H1 (cell line): ENCODE measurements around the gene SLC25A31. TPM values are rescaled to one million over a fixed set of nuclear protein-coding genes. Genes with fewer than 3 reads are reported as not detected.

Experiments
- CTCF ChIA-PET: fragments of 300-600 bp; sonication (Branson Sonifier 250); formaldehyde crosslinking; loops from one replicate; lab custom pipeline; 2021; ENCODE audit not compliant: partially characterized antibody; lab: Charles Lee
- POLR2A ChIA-PET: fragments of 300-600 bp; sonication (Branson Sonifier 250); formaldehyde crosslinking; loops from one replicate; lab custom pipeline; 2021; ENCODE audit warnings: inconsistent platforms; ENCODE audit not compliant: partially characterized antibody; lab: Charles Lee
- DNase-seq, 2 experiments: peaks; one replicate each; pipeline versions ENCODE4 v3.0.0 to v3.0.0-alpha.2; 2010 to 2022; ENCODE audit warnings: low spot score in 2 of 2, low read depth in 1 of 2, mixed read lengths in 1 of 2
- FAIRE-seq: peaks from 2 replicates; lab custom pipeline; 2011; peaks lifted over from hg19 to GRCh38; lab: Jason Lieb, UNC
- H2AFZ ChIP-seq: 2 replicates; pipeline ENCODE4 v1.8.1; 2012; ENCODE audit warnings: low read length, inconsistent platforms
- H2AK5ac ChIP-seq: 2 replicates; pipeline ENCODE4 v1.6.1; 2013; ENCODE audit warnings: low read depth, low read length
- H2BK120ac ChIP-seq: replicated peaks from 2 replicates; pipeline ENCODE3; 2013; ENCODE audit warnings: low read depth, low read length, inconsistent platforms
- H2BK12ac ChIP-seq: 2 replicates; pipeline ENCODE4 v1.6.1; 2013; ENCODE audit warnings: low read depth, low read length
- H2BK15ac ChIP-seq: 2 replicates; pipeline ENCODE4 v1.6.1; 2013; ENCODE audit warnings: low read length
- H2BK20ac ChIP-seq: 2 replicates; pipeline ENCODE4 v1.6.1; 2013; ENCODE audit warnings: low read length
- H2BK5ac ChIP-seq: 2 replicates; pipeline ENCODE4 v1.6.1; 2013; ENCODE audit warnings: low read depth, low read length
- H3K14ac ChIP-seq: 2 replicates; pipeline ENCODE4 v1.6.1; 2013; ENCODE audit warnings: inconsistent platforms; ENCODE audit not compliant: insufficient read length
- H3K18ac ChIP-seq: 2 replicates; pipeline ENCODE4 v1.6.1; 2013; ENCODE audit warnings: low read length; ENCODE audit errors: extremely low read depth
- H3K23ac ChIP-seq: 2 replicates; pipeline ENCODE4 v1.6.1; 2013; ENCODE audit warnings: inconsistent platforms; ENCODE audit not compliant: insufficient read length
- H3K23me2 ChIP-seq: 2 replicates; pipeline ENCODE4 v1.6.1; 2013; ENCODE audit warnings: low read depth, low read length
- H3K27ac ChIP-seq: 2 replicates; pipeline ENCODE4 v1.6.1; 2011; ENCODE audit warnings: low read depth, low read length, inconsistent platforms
- H3K27me3 ChIP-seq, 4 experiments: replicated peaks in 1 of 4; 1 replicate in 1 of 4; 2 replicates in 3 of 4; pipeline versions ENCODE4 v1.6.1 to v1.8.1; 2011 to 2013; ENCODE audit warnings: low read length in 3 of 4, mild to moderate bottlenecking in 3 of 4, inconsistent platforms in 2 of 4, mixed read lengths in 2 of 4, moderate library complexity in 1 of 4; ENCODE audit not compliant: control insufficient read depth in 3 of 4, insufficient read depth in 3 of 4; ENCODE audit errors: extremely low read depth in 1 of 4
- H3K36me3 ChIP-seq, 4 experiments: 2 replicates each; pipeline versions ENCODE4 v1.6.1 to v1.8.1; 2011 to 2013; ENCODE audit warnings: mild to moderate bottlenecking in 4 of 4, low read length in 3 of 4, moderate library complexity in 2 of 4, control low read depth in 1 of 4, inconsistent platforms in 1 of 4; ENCODE audit not compliant: insufficient read depth in 4 of 4, control insufficient read depth in 2 of 4
- H3K4ac ChIP-seq: replicated peaks from 2 replicates; pipeline ENCODE3; 2013; ENCODE audit warnings: low read length, low read depth, mixed read lengths, inconsistent platforms; ENCODE audit not compliant: insufficient read length
- H3K4me1 ChIP-seq, 4 experiments: replicated peaks in 1 of 4; 1 replicate in 1 of 4; 2 replicates in 3 of 4; pipeline versions ENCODE4 v1.6.1 to v1.8.1; 2011 to 2013; ENCODE audit warnings: low read length in 3 of 4, inconsistent platforms in 2 of 4, mixed read lengths in 1 of 4; ENCODE audit not compliant: insufficient read depth in 4 of 4, control insufficient read depth in 3 of 4
- H3K4me2 ChIP-seq, 2 experiments: 2 replicates each; pipeline versions ENCODE4 v1.6.1 to v1.8.1; 2011 to 2013; ENCODE audit warnings: low read depth in 2 of 2, low read length in 2 of 2, control low read depth in 1 of 2, inconsistent platforms in 1 of 2, mild to moderate bottlenecking in 1 of 2; ENCODE audit not compliant: insufficient read depth in 1 of 2
- H3K4me3 ChIP-seq, 4 experiments: fragments of 200-600, 300-600 bp in 1 of 4; sonication (generic), shearing (Covaris generic), sonication (Bioruptor Twin) in 1 of 4; 2 replicates each; pipeline versions ENCODE4 v1.5.1 to v1.8.1; 2011 to 2016; ENCODE audit warnings: low read length in 4 of 4, low read depth in 3 of 4, control low read depth in 2 of 4, inconsistent platforms in 2 of 4, mild to moderate bottlenecking in 2 of 4, mixed read lengths in 1 of 4, moderate library complexity in 1 of 4; ENCODE audit not compliant: insufficient read depth in 2 of 4; ENCODE audit errors: extremely low read depth in 1 of 4
- H3K56ac ChIP-seq: replicated peaks from 2 replicates; pipeline ENCODE3; 2013; ENCODE audit warnings: low read depth, mild to moderate bottlenecking, mixed read lengths, low read length, inconsistent platforms; ENCODE audit not compliant: insufficient read length
- H3K79me1 ChIP-seq: 2 replicates; pipeline ENCODE4 v1.6.1; 2013; ENCODE audit warnings: low read depth, low read length, control low read depth
- H3K79me2 ChIP-seq, 2 experiments: 2 replicates each; pipeline versions ENCODE4 v1.6.1 to v1.8.1; 2012 to 2013; ENCODE audit warnings: low read length in 2 of 2, mild to moderate bottlenecking in 2 of 2, inconsistent platforms in 1 of 2; ENCODE audit not compliant: insufficient read depth in 2 of 2, control insufficient read depth in 1 of 2
- H3K9ac ChIP-seq, 4 experiments: replicated peaks in 1 of 4; 1 replicate in 1 of 4; 2 replicates in 3 of 4; pipeline versions ENCODE4 v1.6.1 to v1.8.1; 2011 to 2013; ENCODE audit warnings: low read depth in 3 of 4, low read length in 3 of 4, control low read depth in 2 of 4, mild to moderate bottlenecking in 2 of 4, moderate library complexity in 2 of 4, inconsistent platforms in 1 of 4; ENCODE audit errors: extremely low read depth in 1 of 4
- H3K9me3 ChIP-seq, 2 experiments: 2 replicates each; pipeline versions ENCODE4 v1.6.1 to v1.8.1; 2012 to 2013; ENCODE audit warnings: mild to moderate bottlenecking in 2 of 2, moderate library complexity in 2 of 2, control low read depth in 1 of 2, inconsistent platforms in 1 of 2, low read depth in 1 of 2, low read length in 1 of 2, mixed read lengths in 1 of 2; ENCODE audit not compliant: insufficient read depth in 2 of 2
- H4K20me1 ChIP-seq, 2 experiments: replicated peaks in 1 of 2; 2 replicates each; pipeline versions ENCODE3 to v1.8.1; 2011 to 2013; ENCODE audit warnings: inconsistent platforms in 2 of 2, low read length in 2 of 2, mild to moderate bottlenecking in 1 of 2; ENCODE audit not compliant: insufficient read depth in 2 of 2, control insufficient read depth in 1 of 2
- H4K5ac ChIP-seq: 2 replicates; pipeline ENCODE4 v1.6.1; 2013; ENCODE audit warnings: low read length, low read depth, mixed read lengths, inconsistent platforms; ENCODE audit not compliant: insufficient read length
- H4K8ac ChIP-seq: 2 replicates; pipeline ENCODE4 v1.8.0; 2013; ENCODE audit warnings: mild to moderate bottlenecking, moderate library complexity, low read length, inconsistent platforms; ENCODE audit not compliant: insufficient read depth; ENCODE audit errors: extremely low read depth
- H4K91ac ChIP-seq: replicated peaks from 2 replicates; pipeline ENCODE3; 2013; ENCODE audit warnings: low read length, mixed read lengths, inconsistent platforms; ENCODE audit not compliant: insufficient read length
- CEBPB ChIP-seq: IDR thresholded peaks from 2 replicates; pipeline ENCODE4 v1.6.1; 2012; ENCODE audit warnings: low read depth, low read length
- CTCF ChIP-seq, 3 experiments: IDR thresholded peaks; 1 replicate in 2 of 3; 2 replicates in 1 of 3; pipeline versions ENCODE4 v1.5.1 to v1.6.1; 2011; ENCODE audit warnings: low read length in 3 of 3, mild to moderate bottlenecking in 3 of 3, inconsistent platforms in 2 of 3, low read depth in 1 of 3, moderate library complexity in 1 of 3; ENCODE audit not compliant: insufficient read depth in 1 of 3; ENCODE audit errors: control extremely low read depth in 1 of 3
- EGR1 ChIP-seq: IDR thresholded peaks from 2 replicates; pipeline ENCODE4 v1.6.1; 2011; ENCODE audit warnings: low read depth, low read length, borderline replicate concordance
- GABPA ChIP-seq: IDR thresholded peaks from 2 replicates; pipeline ENCODE4 v1.6.1; 2011; ENCODE audit warnings: mild to moderate bottlenecking, low read length, moderate library complexity, borderline replicate concordance; ENCODE audit not compliant: insufficient read depth
- KDM4A ChIP-seq: IDR thresholded peaks from one replicate; pipeline ENCODE4 v1.7.1; 2012; ENCODE audit warnings: low read depth, mild to moderate bottlenecking, moderate library complexity, low read length, inconsistent platforms; ENCODE audit not compliant: severe bottlenecking
- MAX ChIP-seq: IDR thresholded peaks from 2 replicates; pipeline ENCODE4 v1.6.1; 2012; ENCODE audit warnings: inconsistent platforms
- NANOG ChIP-seq: IDR thresholded peaks from 2 replicates; pipeline ENCODE4 v1.6.1; 2011; ENCODE audit warnings: low read length, low read depth, mild to moderate bottlenecking, inconsistent platforms; ENCODE audit not compliant: insufficient read depth, poor library complexity, severe bottlenecking
- RFX5 ChIP-seq: IDR thresholded peaks from 2 replicates; pipeline ENCODE4 v1.6.1; 2011; ENCODE audit warnings: low read depth, low read length, improper control_type of control experiment, borderline replicate concordance
- SAP30 ChIP-seq: fragments of 300-600 bp; sonication (generic); IDR thresholded peaks from 2 replicates; pipeline ENCODE4 v1.7.1; 2012; ENCODE audit warnings: low read length, moderate library complexity, mild to moderate bottlenecking, inconsistent platforms; ENCODE audit not compliant: insufficient read depth, insufficient replicate concordance
- SIX5 ChIP-seq: IDR thresholded peaks from 2 replicates; pipeline ENCODE4 v1.6.1; 2011; ENCODE audit warnings: mild to moderate bottlenecking, low read depth, low read length
- SUZ12 ChIP-seq: fragments of 200-600 bp; sonication (generic); IDR thresholded peaks from 2 replicates; pipeline ENCODE4 v1.6.1; 2012; ENCODE audit warnings: mild to moderate bottlenecking, inconsistent platforms, low read length, moderate library complexity, mixed read lengths
- TAF7 ChIP-seq: optimal IDR thresholded peaks from 2 replicates; pipeline ENCODE3; 2011; ENCODE audit warnings: low read depth, mild to moderate bottlenecking, inconsistent platforms, low read length, moderate library complexity, borderline replicate concordance
- polyA plus RNA-seq, 7 experiments: library from polyadenylated mRNA; depleted of rRNA in 3 of 7; stranded (reverse) in 5 of 7; unstranded in 2 of 7; fragments of >200 nt in 5 of 7; fragments of 200-250 nt in 2 of 7; gene quantifications; 1 replicate in 5 of 7; 2 replicates in 1 of 7; 4 replicates in 1 of 7; pipeline versions ENCODE4 v1.2.1 to v1.2.3, GENCODE V29; 2011 to 2013; ENCODE audit warnings: missing spikeins in 2 of 7, mixed read lengths in 2 of 7
- total RNA-seq: library from RNA; stranded (reverse); fragmentation: NEBNext Ultra II Directional; extraction: Animal tissue kit (Norgen Biotek cat#: 25700); gene quantifications from 2 replicates; pipeline ENCODE4 v1.2.1, GENCODE V29; 2021

SLC25A31 gene
- total and polyA plus RNA-seq, 2 of the 8 experiments (the other 6 are each of a cell fraction or from before 2014, with no cell fraction given): not detected

GRCh38 chr4:127799711-127800110, 69.5 kb downstream of the SLC25A31 start:
- no peak overlapping the region for H2BK20ac ChIP-seq
- no peak overlapping the region for H2BK5ac ChIP-seq
- H3K79me2 ChIP-seq: no peaks in the 10 kb centered on the region
- no peaks in the 10 kb centered on the region for H3K36me3 ChIP-seq
- H3K9ac ChIP-seq: no peak overlapping the region
- no peak overlapping the region for H3K18ac ChIP-seq
- DNase-seq: no peak
- CTCF ChIA-PET: interaction anchor here (0.7 to 2.1 kb wide), 3 partner anchors 11 to 251 kb away, joined by 3 to 7 read pairs (median 3); no protein-coding TSS in a partner anchor
- no peaks in the 10 kb centered on the region for H4K20me1 ChIP-seq
- no peak overlapping the region for H2AK5ac ChIP-seq
- no peak overlapping the region for H4K91ac ChIP-seq
- H3K4me2 ChIP-seq: no peak overlapping the region
- H3K4me3 ChIP-seq: no peak overlapping the region
- no peak overlapping the region for H4K5ac ChIP-seq
- H3K79me1 ChIP-seq: no peaks in the 10 kb centered on the region
- H2BK120ac ChIP-seq: no peak overlapping the region
- H3K23ac ChIP-seq: no peak overlapping the region
- H4K8ac ChIP-seq: no peak overlapping the region
- H2AFZ ChIP-seq: no peak overlapping the region
- H3K56ac ChIP-seq: no peak overlapping the region
- H3K4me1 ChIP-seq: no peaks in the 10 kb centered on the region
- POLR2A ChIA-PET: no interaction called here
- no peak for FAIRE-seq
- no peak overlapping the region for H2BK12ac ChIP-seq
- H3K27me3 ChIP-seq: no peaks in the 10 kb centered on the region
- no peak overlapping the region for H3K14ac ChIP-seq
- no peak overlapping the region for H2BK15ac ChIP-seq
- H3K4ac ChIP-seq: no peak overlapping the region
- H3K9me3 ChIP-seq: no peaks in the 10 kb centered on the region
- H3K23me2 ChIP-seq: no peaks in the 10 kb centered on the region
- no peak overlapping the region for H3K27ac ChIP-seq
- TF ChIP-seq TAF7 (no peak), NANOG (no peak), EGR1 (no peak), CTCF (IDR thresholded peaks at IDR 0.05; ENCODE audit: control extremely low read depth in 1 of 3, insufficient read depth in 1 of 3, low read depth in 1 of 3, low read length in 3 of 3) (no peak), RFX5 (no peak), SIX5 (no peak), MAX (no peak), KDM4A (no peak), CEBPB (no peak), SAP30 (no peak), GABPA (no peak), SUZ12 (no peak)
